Ramos (cell line): Measurements from ENCODE around the gene TGM6.

Source experiments
- in situ Hi-C: fragments of 300-500 bp; cut with MboI; formaldehyde crosslinking; loops from one replicate; pipeline ENCODE4 v1.14.3; 2022; ENCODE audit warnings: low sequenced_read_pairs; ENCODE audit not compliant: unreplicated experiment

TGM6 gene

GRCh38 chr20:2380601-2381000 lies at the start of gene TGM6:
TGM6 (plus strand) TSS chr20:2380901; CDS start chr20:2380969, 68 bp downstream.
- in situ Hi-C loops: no loop called here

GRCh38 chr20:2331106-2331505 lies 49.6 kb upstream of the TGM6 start:
- in situ Hi-C loops: no loop called here

- in situ Hi-C loops: no loop called here
These were observed 48.7 kb upstream of the TGM6 start for GRCh38 chr20:2331901-2332565.

GRCh38 chr20:2332711-2333110 lies 48.0 kb upstream of the TGM6 start:
- in situ Hi-C loops: no loop called here

GRCh38 chr20:2333821-2334220 lies 46.9 kb upstream of the TGM6 start:
- in situ Hi-C loops: no loop called here

GRCh38 chr20:2335096-2335870 lies 45.4 kb upstream of the TGM6 start:
- in situ Hi-C loops: no loop called here

GRCh38 chr20:2336471-2336870 lies 44.2 kb upstream of the TGM6 start:
- in situ Hi-C loops: no loop called here

- in situ Hi-C loops: no loop called here
These were observed 43.6 kb upstream of the TGM6 start for GRCh38 chr20:2337142-2337541.

GRCh38 chr20:2338411-2339066 lies 42.2 kb upstream of the TGM6 start:
- in situ Hi-C loops: no loop called here

GRCh38 chr20:2340136-2340535 lies 40.6 kb upstream of the TGM6 start:
- in situ Hi-C loops: no loop called here

- in situ Hi-C loops: no loop called here
These were observed 39.9 kb upstream of the TGM6 start for GRCh38 chr20:2340823-2341222.

GRCh38 chr20:2341336-2341735 lies 39.4 kb upstream of the TGM6 start:
- in situ Hi-C loops: no loop called here

GRCh38 chr20:2342243-2342642 lies 38.5 kb upstream of the TGM6 start:
- in situ Hi-C loops: no loop called here

- in situ Hi-C loops: no loop called here
These were observed 34.5 kb upstream of the TGM6 start for GRCh38 chr20:2346188-2346587.

GRCh38 chr20:2348336-2348735 lies 32.4 kb upstream of the TGM6 start:
- in situ Hi-C loops: no loop called here

- in situ Hi-C loops: no loop called here
These were observed 30.9 kb upstream of the TGM6 start for GRCh38 chr20:2349801-2350200.

- in situ Hi-C loops: no loop called here
These were observed 30.1 kb upstream of the TGM6 start for GRCh38 chr20:2350606-2351005.

GRCh38 chr20:2353231-2353630 lies 27.5 kb upstream of the TGM6 start:
- in situ Hi-C loops: no loop called here

GRCh38 chr20:2357114-2357513 lies 23.6 kb upstream of the TGM6 start:
- in situ Hi-C loops: no loop called here

GRCh38 chr20:2358006-2358405 lies 22.7 kb upstream of the TGM6 start:
- in situ Hi-C loops: no loop called here

GRCh38 chr20:2361035-2361593 lies 19.6 kb upstream of the TGM6 start:
- in situ Hi-C loops: no loop called here
